ENCODE measurements around the gene PCDHGC5. TPM values are rescaled to one million over a fixed set of nuclear protein-coding genes. Genes with fewer than 3 reads are reported as not detected.

The PCDHGC5 gene
- total and polyA plus RNA-seq, 2 of the 8 experiments (the other 6 are each of a cell fraction or from before 2014, with no cell fraction given): 0.41 to 1.1 TPM

DNA sequence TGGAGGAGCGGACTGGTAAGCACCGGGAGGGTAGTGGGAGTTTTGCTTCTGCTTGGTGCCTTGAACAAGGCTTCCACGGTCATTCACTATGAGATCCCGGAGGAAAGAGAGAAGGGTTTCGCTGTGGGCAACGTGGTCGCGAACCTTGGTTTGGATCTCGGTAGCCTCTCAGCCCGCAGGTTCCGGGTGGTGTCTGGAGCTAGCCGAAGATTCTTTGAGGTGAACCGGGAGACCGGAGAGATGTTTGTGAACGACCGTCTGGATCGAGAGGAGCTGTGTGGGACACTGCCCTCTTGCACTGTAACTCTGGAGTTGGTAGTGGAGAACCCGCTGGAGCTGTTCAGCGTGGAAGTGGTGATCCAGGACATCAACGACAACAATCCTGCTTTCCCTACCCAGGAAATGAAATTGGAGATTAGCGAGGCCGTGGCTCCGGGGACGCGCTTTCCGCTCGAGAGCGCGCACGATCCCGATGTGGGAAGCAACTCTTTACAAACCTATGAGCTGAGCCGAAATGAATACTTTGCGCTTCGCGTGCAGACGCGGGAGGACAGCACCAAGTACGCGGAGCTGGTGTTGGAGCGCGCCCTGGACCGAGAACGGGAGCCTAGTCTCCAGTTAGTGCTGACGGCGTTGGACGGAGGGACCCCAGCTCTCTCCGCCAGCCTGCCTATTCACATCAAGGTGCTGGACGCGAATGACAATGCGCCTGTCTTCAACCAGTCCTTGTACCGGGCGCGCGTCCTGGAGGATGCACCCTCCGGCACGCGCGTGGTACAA is 12.6 kb upstream of the PCDHGC5 start (continued):
- peak; percentile 90 for TF ChIP-seq KDM4A (IDR thresholded peaks at IDR 0.05; ENCODE audit: low read depth, low read length, severe bottlenecking)
- peak; percentile 13; the same call in 1 of the 2 replicates for TF ChIP-seq MAX (IDR thresholded peaks at IDR 0.05)
- TF ChIP-seq YY1 (IDR thresholded peaks at IDR 0.05; ENCODE audit: low read depth, low read length): no peak
- no peak for TF ChIP-seq SP1 (IDR thresholded peaks at IDR 0.05; ENCODE audit: low read depth, low read length)

All from H1 (cell line).